ENCODE data around the gene TTL. TPM values are rescaled to one million over a fixed set of nuclear protein-coding genes. Genes with fewer than 3 reads are reported as not detected.
"Not testable (repeated sequence)": the region's sequence is repeated elsewhere in the genome, so short reads cannot be mapped to it uniquely, and the experiment has no call there.

The TTL gene
- total and polyA plus RNA-seq, 2 experiments from 2014 or later: 11.1 to 69.7 TPM

GRCh38 chr2:112433932-112434730 lies 47.8 kb upstream of the TTL start:
- Histone ChIP-seq H3K9me2 (ENCODE audit: insufficient read depth) (no peaks in the 10 kb centered on the region), H3K4me2 (ENCODE audit: unreplicated experiment) (no peak overlapping the region), H3F3A (ENCODE audit: insufficient read depth) (no peaks in the 10 kb centered on the region), H3K27ac (no peak overlapping the region), H2AFZ (no peak overlapping the region), H3K4me1 (ENCODE audit: insufficient read depth) (0 out of 2 replicates have a peak, but pooled peaks cover 3% of the 10 kb centered on the region), H3K4me3 (no peak overlapping the region), H3K9ac (no peak overlapping the region), H3K27me3 (replicated peaks; ENCODE audit: insufficient read depth) (peaks cover 5% of the 10 kb centered on the region; the same call in 1 of the 2 replicates), H3K36me3 (ENCODE audit: low read depth) (no peaks in the 10 kb centered on the region), H3K9me3 (ENCODE audit: low read depth) (no peaks in the 10 kb centered on the region), H4K20me1 (ENCODE audit: insufficient read depth) (no peaks in the 10 kb centered on the region), H3K79me2 (ENCODE audit: insufficient read depth) (peaks cover 31% of the 10 kb centered on the region)
- 27 to 31% methylated on average over 26 to 27 of the region's 31 CpGs for WGBS, 2 experiments (ENCODE audit: low coverage in 1 of 2, low lambda C conversion rate in 2 of 2, missing lambda C conversion rate in 2 of 2)
- TF ChIP-seq EZH2 (IDR thresholded peaks at IDR 0.05; ENCODE audit: insufficient read depth, poor library complexity, severe bottlenecking) (no peak), EZH2phosphoT487 (IDR thresholded peaks at IDR 0.05; ENCODE audit: insufficient read depth, low read depth) (no peak)
- in situ Hi-C loops (cut with MboI): loop anchor here (25.0 kb wide), 1 partner anchor 547 kb away; the partner anchor contains the start of genes ANAPC1 and MERTK
- DNase-seq: peak; percentile 1

- 33 to 49% methylated on average over 23 to 27 of the region's 33 CpGs for WGBS, 2 experiments (ENCODE audit: low coverage in 1 of 2, low lambda C conversion rate in 2 of 2, missing lambda C conversion rate in 2 of 2)
- not testable (repeated sequence) for H3K9ac ChIP-seq; H3K4me1 ChIP-seq (ENCODE audit: insufficient read depth); H3K4me3 ChIP-seq; H3K9me3 ChIP-seq (ENCODE audit: low read depth); H3K27me3 ChIP-seq (replicated peaks; ENCODE audit: insufficient read depth); H3F3A ChIP-seq (ENCODE audit: insufficient read depth); H3K4me2 ChIP-seq (ENCODE audit: unreplicated experiment); H2AFZ ChIP-seq; H3K36me3 ChIP-seq (ENCODE audit: low read depth); DNase-seq; H4K20me1 ChIP-seq (ENCODE audit: insufficient read depth); H3K27ac ChIP-seq; H3K9me2 ChIP-seq (ENCODE audit: insufficient read depth)
- in situ Hi-C loops (cut with MboI): loop anchor here (25.0 kb wide), 1 partner anchor 548 kb away; the partner anchor contains the start of genes ANAPC1 and MERTK
- H3K79me2 ChIP-seq (ENCODE audit: insufficient read depth): peaks cover 26% of the 10 kb centered on the region
Observed at GRCh38 chr2:112434890-112435715, 46.9 kb upstream of the TTL start.

GRCh38 chr2:112435716-112436431 lies 46.1 kb upstream of the TTL start:
- 79% methylated on average over 13 to 18 of the region's 18 CpGs for WGBS, 2 experiments (ENCODE audit: low coverage in 1 of 2, low lambda C conversion rate in 2 of 2, missing lambda C conversion rate in 2 of 2)
- H3K9me3 ChIP-seq (ENCODE audit: low read depth); H3F3A ChIP-seq (ENCODE audit: insufficient read depth); DNase-seq; H2AFZ ChIP-seq; H3K4me2 ChIP-seq (ENCODE audit: unreplicated experiment); H4K20me1 ChIP-seq (ENCODE audit: insufficient read depth); H3K9ac ChIP-seq; H3K4me3 ChIP-seq; H3K36me3 ChIP-seq (ENCODE audit: low read depth); H3K4me1 ChIP-seq (ENCODE audit: insufficient read depth); H3K27me3 ChIP-seq (replicated peaks; ENCODE audit: insufficient read depth); H3K9me2 ChIP-seq (ENCODE audit: insufficient read depth); H3K27ac ChIP-seq: not testable (repeated sequence)
- in situ Hi-C loops (cut with MboI): loop anchor here (25.0 kb wide), 1 partner anchor 549 kb away; the partner anchor contains the start of genes ANAPC1 and MERTK
- H3K79me2 ChIP-seq (ENCODE audit: insufficient read depth): peaks cover 18% of the 10 kb centered on the region

GRCh38 chr2:112436993-112437392 lies 45.0 kb upstream of the TTL start:
- H3K36me3 ChIP-seq (ENCODE audit: low read depth); H3K79me2 ChIP-seq (ENCODE audit: insufficient read depth); H3K27ac ChIP-seq; H4K20me1 ChIP-seq (ENCODE audit: insufficient read depth); H3K27me3 ChIP-seq (replicated peaks; ENCODE audit: insufficient read depth); H2AFZ ChIP-seq; H3K4me3 ChIP-seq; H3K9me2 ChIP-seq (ENCODE audit: insufficient read depth); DNase-seq; H3K4me1 ChIP-seq (ENCODE audit: insufficient read depth); H3K4me2 ChIP-seq (ENCODE audit: unreplicated experiment); H3K9ac ChIP-seq; H3F3A ChIP-seq (ENCODE audit: insufficient read depth); H3K9me3 ChIP-seq (ENCODE audit: low read depth): not testable (repeated sequence)
- 79 to 87% methylated on average over 5 to 8 of the region's 10 CpGs for WGBS, 2 experiments (ENCODE audit: low coverage in 1 of 2, low lambda C conversion rate in 2 of 2, missing lambda C conversion rate in 2 of 2)
- in situ Hi-C loops (cut with MboI): loop anchor here (25.0 kb wide), 1 partner anchor 550 kb away; the partner anchor contains the start of genes ANAPC1 and MERTK

DNA sequence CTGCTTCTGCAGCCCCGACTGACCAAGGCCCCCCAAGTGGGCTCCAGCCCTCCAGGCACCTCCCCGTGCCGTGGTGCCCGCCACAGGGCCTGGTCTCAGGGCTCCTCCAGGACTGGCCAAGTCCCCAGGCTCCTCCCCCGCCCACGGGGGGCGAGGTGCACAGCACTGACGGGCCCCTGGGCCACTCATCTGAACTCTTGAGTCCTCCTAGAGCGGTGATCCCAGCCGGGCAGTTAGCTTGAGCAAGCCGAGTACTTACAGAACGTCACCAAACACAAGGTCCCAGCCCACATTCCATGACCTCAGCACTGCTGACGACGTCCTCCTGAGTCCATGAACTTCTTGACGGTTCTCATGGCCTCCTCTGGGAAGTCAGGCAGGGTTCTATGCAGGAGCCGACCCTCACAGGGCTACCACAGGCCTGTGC lies 44.5 kb upstream of the TTL start:
- not testable (repeated sequence) for H3K9ac ChIP-seq; H3K9me2 ChIP-seq (ENCODE audit: insufficient read depth); H4K20me1 ChIP-seq (ENCODE audit: insufficient read depth); H3K4me2 ChIP-seq (ENCODE audit: unreplicated experiment); H3K9me3 ChIP-seq (ENCODE audit: low read depth); H3K4me3 ChIP-seq; H2AFZ ChIP-seq; H3K27me3 ChIP-seq (replicated peaks; ENCODE audit: insufficient read depth); H3K4me1 ChIP-seq (ENCODE audit: insufficient read depth); H3F3A ChIP-seq (ENCODE audit: insufficient read depth); H3K79me2 ChIP-seq (ENCODE audit: insufficient read depth); H3K36me3 ChIP-seq (ENCODE audit: low read depth); H3K27ac ChIP-seq
- WGBS, 2 experiments (ENCODE audit: low coverage in 1 of 2, low lambda C conversion rate in 2 of 2, missing lambda C conversion rate in 2 of 2): 61 to 69% methylated on average over 16 of the region's 16 CpGs
- DNase-seq: peak; percentile 5
- in situ Hi-C loops (cut with MboI): loop anchor here (25.0 kb wide), 1 partner anchor 550 kb away; the partner anchor contains the start of genes ANAPC1 and MERTK

GRCh38 chr2:112438603-112439261 lies 43.2 kb upstream of the TTL start:
- not testable (repeated sequence) for H4K20me1 ChIP-seq (ENCODE audit: insufficient read depth); H3K9ac ChIP-seq; H3F3A ChIP-seq (ENCODE audit: insufficient read depth); H3K9me3 ChIP-seq (ENCODE audit: low read depth); H3K27ac ChIP-seq; H3K79me2 ChIP-seq (ENCODE audit: insufficient read depth); H2AFZ ChIP-seq; DNase-seq; H3K4me3 ChIP-seq; H3K9me2 ChIP-seq (ENCODE audit: insufficient read depth); H3K4me2 ChIP-seq (ENCODE audit: unreplicated experiment); H3K4me1 ChIP-seq (ENCODE audit: insufficient read depth); H3K36me3 ChIP-seq (ENCODE audit: low read depth)
- H3K27me3 ChIP-seq (replicated peaks; ENCODE audit: insufficient read depth): peaks cover 15% of the 10 kb centered on the region; the same call in 1 of the 2 replicates
- in situ Hi-C loops (cut with MboI): loop anchor here (25.0 kb wide), 1 partner anchor 551 kb away; the partner anchor contains the start of genes ANAPC1 and MERTK
- WGBS, 2 experiments (ENCODE audit: low coverage in 1 of 2, low lambda C conversion rate in 2 of 2, missing lambda C conversion rate in 2 of 2): 68 to 69% methylated on average over 6 of the region's 6 CpGs
